HUDEP-2 (cell line): ENCODE results near the gene FRRS1L.

ENCODE experiments used
- DNase-seq, 76 experiments: peaks; one replicate each; lab custom pipeline; 2025; ENCODE audit not compliant: unreplicated experiment in 76 of 76; lab: John Stamatoyannopoulos, UW

FRRS1L gene, protein sequence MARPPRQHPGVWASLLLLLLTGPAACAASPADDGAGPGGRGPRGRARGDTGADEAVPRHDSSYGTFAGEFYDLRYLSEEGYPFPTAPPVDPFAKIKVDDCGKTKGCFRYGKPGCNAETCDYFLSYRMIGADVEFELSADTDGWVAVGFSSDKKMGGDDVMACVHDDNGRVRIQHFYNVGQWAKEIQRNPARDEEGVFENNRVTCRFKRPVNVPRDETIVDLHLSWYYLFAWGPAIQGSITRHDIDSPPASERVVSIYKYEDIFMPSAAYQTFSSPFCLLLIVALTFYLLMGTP

DNA sequence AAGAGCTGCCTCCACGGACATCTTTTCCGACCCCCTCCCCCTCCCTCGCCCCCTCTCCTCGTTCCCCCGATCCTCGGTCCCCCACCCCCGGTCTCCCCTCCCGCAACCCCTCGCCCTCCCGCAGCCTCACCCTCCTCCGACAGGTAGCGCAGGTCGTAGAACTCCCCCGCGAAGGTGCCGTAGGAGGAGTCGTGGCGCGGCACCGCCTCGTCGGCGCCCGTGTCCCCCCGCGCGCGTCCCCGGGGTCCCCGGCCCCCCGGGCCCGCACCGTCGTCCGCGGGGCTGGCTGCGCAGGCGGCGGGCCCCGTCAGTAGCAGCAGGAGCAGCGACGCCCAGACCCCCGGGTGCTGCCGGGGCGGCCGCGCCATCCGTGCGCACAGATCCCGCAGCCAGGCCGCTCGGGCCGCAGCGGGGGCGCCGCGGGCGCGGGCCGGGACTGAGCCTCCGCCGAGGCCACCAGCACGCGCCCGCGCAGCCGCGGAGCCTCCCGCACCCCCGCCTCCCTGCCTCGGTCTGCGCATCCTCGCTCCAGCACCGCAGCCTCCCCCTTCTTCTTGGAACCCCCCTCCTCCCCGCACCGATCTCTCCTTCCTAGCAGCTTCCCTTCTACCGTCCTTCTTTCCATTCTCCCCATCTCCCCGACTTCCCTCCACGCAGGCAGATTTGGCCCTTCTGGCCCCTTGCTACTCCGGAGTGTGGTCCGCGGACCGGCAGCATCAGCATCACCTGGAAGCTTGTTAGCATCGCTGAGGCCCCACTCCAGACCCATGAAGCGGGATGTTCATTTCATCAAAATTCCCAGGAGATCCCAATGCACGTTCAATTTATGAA is at the start of gene FRRS1L:
TSS of gene FRRS1L (minus strand) at position 479 of the 831 bp plus-strand sequence. CDS start at position 368, 111 bp downstream.
- DNase-seq: no peak

DNA sequence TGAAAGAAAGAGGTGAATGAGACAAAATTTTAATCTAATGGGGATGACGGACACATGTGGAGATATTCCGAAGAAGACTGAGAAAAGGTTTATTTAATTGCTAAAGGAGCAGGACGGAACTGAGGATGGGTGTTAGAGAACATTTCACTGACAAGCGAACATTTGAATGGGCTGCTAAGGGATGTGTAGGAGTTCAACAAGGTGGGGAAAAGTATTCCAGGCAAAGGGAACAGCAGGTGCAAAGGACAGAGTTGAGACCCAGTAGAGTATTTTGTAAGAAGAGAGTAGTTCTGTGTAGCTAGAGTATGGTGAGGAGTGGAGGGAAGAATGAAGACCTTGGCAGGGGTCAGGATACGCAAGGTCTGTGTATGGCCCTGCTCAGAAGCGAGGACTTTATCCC is 47.4 kb upstream of the FRRS1L start:
- no peak for DNase-seq

DNA sequence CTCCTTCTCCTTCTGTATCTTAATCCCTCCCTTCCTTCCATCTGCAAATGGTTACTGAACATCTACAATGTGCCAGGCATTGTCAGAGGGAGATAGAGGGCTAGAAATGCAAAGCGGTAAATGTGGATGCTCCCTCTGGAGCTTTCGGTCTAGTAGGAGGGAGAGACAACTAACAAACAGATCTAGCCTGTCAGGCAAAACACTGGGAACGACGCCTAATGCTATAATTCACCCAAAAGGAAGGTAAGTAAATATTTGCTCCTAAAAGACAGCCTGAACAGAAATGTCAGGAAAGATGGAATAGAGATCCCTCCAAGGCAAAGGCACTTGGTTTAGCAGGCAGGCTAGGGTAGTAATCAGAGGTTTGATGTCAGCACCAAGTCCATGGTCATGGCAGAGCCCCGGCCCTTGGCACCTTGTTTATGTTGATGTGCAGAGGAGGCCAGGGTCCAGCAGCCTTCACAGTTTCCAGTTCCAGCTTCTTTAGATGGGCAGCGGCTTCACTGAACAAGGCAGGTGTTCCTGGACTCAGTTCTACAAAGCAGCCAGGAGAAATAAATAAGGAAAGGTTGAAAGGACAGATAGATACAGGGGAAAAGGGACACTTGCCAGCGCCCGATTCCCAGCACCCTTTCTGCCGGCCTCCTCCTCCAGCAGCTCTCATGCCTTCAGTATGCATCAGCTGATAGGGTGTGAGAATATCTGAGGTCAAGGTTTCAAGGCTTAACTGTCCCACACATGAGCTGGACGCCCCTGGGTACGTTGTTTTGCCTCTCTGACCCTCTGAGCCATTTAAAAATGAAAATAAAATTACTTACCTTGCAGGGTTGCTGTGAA is 46.5 kb upstream of the FRRS1L start:
- DNase-seq: no peak

DNA sequence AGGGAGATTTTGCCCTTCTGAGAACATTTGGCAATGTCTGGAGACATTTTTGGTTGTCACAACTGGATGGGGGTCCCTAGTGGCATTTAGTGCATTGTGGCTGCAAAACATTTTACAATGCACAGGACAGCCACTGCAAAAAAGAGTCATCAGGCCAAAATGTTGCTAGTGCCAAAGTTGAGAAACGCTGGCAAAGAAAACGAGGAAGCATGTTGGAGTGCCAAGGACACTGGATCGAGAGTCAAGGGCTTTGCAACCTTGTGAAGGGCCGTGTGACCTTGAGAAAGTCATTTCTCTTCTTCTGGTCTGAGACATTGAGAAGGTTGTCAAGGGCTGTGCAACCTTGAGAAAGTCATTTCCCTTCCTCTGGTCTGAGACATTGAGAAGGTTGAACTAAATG is 45.7 kb upstream of the FRRS1L start:
- DNase-seq: no peak

DNA sequence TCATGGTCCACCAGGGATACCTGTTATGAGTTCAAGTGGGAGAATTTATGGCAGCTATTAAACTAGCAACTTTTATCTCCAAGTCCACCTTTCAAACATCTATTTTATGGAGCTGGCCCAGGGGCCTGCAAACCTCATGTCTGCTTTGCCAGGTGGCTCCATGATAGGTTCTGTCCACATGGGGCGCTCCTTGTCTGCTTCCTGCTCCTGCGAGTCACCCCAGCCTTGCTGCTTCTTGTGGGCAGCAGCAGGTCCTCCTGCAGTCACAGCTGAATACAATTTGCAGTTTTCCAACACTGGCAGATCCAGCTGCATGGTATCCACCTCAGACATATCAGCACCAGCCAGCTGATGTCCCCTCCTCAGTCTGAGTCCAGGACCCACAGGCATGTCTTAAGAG is 39.6 kb upstream of the FRRS1L start:
- DNase-seq: peak in 1 of 76 experiments; percentile 7

DNA sequence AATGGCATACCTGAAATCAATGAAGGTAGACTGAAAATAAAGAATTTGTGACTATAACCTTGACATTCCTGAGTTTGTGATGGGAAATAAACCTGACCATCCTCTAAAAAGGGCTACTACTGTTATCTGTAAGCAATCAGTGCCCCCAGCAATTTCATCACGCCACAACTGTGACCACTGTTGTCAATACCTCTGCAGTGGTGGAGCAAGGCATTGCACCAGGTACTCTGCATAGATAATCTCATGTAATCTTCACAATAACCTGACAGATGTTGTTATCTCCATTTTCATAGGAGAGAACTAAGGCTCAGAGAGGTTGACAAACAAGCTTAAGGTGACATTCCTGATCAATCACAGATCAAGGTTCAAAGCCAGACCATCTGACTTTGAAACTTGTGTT is 38.5 kb upstream of the FRRS1L start:
- no peak for DNase-seq

DNA sequence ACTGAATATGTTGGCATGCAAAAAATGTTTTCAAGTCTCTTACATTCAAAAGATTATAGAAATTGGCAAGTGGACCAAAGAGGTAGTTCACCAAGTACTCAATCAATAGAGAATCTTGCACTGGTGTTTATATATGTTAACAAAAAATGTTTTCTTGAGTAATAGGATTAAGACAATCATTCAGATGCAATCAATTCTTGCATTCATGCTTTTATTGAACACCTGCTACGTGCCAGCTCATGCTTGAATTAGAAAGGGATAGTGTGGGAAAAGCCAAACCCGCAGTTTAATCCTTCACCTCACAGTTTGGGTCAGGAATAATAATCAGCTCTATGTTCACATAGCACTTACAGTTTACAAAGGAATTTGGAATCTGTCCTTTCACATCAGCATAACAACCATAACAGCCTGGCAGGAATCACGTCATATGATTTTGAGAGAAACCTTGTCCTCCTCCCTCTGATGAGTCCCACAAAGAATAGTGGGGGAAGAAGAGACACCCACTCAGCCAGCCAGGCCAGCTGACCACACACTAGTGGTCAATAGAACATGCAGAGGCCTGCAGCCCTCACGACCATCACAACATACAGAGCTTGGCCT is 36.8 kb upstream of the FRRS1L start:
- DNase-seq: no peak

DNA sequence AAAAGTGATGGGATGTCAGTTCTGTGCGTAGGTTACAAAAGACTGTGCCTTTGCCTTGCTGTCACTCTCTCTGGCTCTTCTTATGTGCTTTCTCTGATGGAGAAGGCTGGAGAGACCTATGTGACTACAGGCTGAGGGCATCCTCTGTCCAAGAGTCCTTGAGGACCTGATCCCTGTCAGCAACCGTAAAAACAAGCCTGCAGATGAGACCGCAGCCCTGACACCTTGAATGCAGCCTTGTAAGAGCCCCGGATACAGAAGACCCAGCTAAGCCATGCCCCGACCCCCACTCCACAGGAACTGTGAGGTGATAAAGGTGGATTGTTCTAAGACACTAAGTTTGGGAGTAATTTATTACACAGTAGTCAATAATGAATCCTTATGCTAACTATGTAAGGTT is 32.6 kb upstream of the FRRS1L start:
- no peak for DNase-seq

DNA sequence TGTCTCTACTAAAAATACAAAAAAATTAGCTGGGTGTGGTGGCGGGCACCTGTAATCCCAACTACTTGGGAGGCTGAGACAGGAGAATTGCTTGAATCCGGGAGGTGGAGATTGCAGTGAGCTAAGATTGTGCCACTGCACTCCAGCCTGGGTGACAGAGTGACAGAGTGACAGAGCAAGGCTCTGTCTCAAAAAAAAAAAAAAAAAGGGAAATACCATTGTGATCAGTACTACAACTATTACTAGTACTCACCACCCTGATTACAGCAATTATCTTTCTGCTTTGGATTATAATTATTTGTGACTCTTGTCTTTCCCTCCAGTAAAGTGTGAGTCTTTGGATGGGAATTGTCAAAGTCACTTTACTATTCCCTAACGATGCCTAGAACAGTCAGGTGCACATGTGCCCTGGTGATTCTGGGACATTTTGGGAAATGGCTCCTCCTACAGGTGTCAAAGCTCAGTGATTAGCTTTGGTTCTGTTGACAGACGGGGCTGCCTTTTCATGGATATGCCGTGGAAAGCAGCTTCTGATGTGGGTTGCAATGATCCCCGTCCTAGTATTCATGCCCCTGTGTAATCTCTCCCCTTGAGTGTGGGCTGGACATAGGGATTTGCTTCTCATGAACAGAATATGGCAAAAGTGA is 31.8 kb upstream of the FRRS1L start:
- peak in 12 of 76 experiments; percentile 7 to 32 (median 19) for DNase-seq

DNA sequence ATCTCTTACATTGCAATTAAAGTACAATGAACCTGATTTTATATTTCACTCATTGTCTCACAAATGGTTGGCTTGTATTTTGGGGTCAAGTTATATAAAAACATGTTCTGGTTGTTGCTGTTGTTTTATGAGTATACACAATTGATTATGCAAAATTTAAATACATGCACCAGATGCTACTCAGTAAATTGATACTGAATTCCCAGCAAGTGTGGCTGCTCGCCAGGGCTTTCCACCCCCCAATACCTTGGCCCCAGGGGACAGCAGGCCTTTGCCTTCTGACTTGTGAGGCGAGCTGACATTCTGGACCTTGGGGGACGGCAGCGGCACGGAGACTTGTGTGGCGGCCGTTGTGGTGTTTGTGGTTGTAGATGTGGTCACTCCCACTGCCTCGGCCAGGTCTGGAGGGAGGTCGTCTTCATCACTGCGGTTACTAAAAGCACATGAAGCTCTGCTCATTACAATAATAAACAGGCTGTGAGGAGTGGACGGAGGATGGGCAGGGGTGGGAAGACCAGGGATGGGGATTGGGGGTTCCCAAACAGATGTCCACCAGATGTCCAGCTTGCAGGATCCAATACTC is 27.0 kb upstream of the FRRS1L start:
- no peak for DNase-seq

DNA sequence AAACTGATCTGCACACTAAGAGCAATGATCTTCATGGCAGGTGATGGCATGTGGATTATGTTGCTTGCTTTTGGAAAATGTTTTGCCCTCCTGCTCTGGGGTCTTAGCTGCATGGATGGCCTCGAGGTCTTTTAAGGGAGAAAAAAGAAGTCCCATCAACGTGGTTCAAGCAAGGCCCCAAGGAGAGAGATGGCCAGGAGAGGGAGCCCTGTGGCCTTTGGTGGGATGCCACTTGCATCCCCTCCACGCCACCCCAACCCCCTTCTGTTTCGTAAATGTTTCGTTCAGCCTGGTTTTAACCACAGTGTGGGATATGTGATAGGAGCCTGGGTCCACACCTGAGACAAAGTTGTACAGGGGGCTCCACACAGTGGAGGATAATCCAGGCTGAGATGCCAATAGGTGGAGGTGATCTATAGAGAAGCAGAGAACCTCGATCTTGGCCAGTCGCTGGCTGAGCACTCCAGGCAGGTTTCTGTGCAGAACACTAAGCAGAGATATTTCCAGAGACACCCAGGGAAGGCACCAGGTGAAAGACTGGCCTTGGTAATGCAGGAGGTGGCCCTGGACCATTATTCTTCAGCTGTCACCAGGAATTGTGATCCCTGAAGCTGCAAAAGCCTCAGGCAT is 25.8 kb upstream of the FRRS1L start:
- DNase-seq: peak in 1 of 76 experiments; percentile 22

DNA sequence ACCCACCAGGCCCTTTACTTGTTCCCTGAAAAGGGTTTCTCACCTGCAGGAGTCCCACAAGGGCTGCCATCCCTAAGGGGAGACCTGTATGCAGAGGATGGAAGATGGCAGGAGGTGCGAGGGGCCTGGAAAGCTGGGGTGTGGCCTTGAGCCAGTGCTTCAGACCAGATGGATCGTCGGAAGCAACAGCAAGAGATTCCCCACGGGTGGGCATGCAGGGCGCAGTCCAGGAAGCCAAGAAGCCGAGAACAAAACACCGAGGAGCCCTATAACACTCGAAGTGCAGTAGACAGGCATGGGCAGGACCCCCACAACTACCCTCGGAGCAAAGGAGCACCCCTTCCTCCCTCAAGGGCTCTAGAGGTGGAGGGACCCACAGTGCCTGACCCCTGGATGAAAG is 24.7 kb upstream of the FRRS1L start:
- DNase-seq: no peak

DNA sequence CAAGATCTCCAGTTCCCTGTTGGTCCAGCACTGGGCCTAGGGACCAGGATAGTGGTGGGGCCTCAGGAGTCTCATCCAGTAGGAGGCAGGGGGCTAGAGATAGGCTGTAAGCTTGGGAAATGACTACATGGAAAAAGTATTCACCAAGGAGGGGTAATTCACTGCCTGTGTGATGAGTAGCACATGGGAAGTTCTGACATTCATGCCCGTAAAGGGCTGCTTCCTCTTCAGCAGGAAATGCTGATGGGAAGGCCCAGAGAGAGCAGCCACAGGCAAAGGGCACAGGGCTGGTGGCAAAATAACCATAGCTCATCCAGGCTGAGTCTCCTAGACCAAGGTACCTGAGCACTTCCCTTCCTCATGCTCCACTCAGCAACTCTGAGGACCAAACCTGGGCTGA is 23.1 kb upstream of the FRRS1L start:
- no peak for DNase-seq

DNA sequence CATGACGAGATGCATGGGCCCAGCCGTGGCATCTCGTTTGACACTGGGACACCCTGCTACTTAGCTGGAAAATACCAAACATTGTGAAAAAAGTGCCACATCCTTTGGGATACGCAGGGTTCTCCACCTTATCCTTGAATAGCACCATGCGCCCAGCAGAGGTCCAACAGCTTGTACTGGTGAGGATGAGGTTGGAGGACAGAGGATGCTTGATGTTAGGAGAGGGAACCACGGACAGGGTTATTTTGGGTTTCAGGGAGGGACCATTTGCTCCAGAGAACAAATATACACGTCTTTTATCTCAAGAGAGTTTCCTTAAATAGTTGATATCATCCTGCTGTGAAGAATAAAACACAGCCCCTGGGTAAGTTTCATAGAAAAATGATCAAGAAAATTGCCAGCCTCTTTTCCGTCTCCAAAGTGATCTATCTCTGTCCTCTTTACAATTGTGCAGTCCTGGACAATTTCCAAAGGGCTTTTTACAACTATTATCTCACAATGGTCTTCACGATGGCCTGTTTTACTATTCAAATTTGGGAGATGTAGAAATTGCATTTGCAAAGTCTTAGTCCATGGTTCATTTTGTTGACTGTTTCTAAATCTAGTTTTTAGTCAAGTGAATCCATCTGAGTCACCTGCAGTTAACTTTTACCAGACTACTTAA is 19.9 kb upstream of the FRRS1L start:
- DNase-seq: no peak

DNA sequence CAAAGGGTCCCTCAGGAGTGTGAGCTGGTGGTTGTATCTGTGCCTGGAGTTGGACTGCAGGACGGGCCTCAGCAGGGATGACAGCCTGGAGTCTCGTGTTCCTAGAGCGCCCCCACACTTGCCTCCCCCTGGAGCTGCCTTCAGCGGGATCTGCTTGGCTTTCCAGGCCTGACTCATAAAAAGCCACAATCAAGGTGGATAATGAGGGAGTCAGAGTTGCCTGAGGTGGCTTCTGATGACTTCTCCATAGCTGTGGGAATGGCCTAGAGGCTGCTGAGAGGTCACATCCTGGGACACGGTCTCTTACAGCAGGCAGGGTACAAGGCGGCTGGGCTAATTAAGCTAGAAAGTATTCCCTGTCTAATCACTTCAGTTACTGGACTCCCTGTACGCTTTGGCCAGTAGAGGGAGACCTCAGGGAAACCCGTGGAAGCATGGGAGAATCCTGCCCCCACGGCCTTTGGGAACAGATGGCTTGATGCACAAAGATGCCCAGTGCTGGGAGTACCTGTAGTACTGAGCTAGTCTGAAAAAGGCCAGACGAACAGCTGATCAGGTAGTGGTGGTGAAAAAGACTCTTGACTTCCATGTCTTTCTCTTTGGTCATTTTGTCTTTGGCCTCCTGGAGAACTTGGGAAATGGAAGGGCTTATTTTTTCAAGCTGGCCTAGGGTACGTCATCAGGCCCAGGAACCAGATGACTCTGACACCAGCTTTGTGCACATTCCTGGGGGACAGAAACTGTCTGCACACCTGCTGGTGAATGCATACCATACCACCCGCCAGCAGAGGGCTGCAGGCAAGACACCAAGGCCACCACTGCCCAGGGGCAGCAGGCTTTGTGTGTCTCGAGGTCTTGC is 16.1 kb upstream of the FRRS1L start:
- peak in 47 of 76 experiments; percentile 5 to 60 (median 30) for DNase-seq

DNA sequence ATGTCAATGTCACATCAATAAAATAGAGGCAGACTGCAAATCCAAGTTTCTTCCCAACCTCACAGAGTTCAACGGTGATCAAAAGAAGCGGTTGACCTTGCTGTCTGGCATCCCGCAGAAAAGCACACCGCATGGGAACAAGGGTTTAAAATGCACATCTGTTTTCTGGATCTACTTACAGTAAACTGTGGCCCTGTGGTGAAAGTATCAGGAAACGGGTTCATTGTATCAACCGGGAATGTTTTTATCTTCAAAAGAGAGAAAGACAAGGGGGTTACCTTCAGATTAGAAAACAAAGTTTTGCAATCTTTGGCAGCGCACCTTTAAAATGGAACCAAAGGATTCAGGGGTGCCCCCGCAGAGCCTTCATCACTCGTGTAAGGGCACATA is 15.5 kb upstream of the FRRS1L start:
- DNase-seq: no peak

DNA sequence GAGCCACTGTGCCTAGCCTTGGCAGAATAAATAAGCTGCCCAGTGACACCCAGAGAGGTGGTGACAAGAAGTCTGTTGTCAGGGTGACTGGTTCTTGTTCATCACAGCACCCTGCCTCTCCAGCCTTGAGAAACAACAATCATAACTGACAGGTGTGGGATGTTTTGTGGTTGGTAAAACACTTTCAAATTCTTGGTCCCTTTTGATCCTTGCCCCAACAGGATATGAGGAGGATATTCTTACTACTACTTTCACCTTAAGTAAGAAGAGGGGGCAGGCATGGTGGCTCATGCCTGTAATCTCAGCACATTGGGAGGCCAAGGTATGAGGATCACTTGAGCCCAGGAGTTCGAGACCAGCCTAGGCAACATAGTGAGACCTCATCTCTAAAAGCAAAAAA is 14.2 kb upstream of the FRRS1L start:
- no peak for DNase-seq
